Measurements from ENCODE around the gene ATP8A2.
"Not testable (repeated sequence)": the region's sequence is repeated elsewhere in the genome, so short reads cannot be mapped to it uniquely, and the experiment has no call there.

The ATP8A2 gene

DNA sequence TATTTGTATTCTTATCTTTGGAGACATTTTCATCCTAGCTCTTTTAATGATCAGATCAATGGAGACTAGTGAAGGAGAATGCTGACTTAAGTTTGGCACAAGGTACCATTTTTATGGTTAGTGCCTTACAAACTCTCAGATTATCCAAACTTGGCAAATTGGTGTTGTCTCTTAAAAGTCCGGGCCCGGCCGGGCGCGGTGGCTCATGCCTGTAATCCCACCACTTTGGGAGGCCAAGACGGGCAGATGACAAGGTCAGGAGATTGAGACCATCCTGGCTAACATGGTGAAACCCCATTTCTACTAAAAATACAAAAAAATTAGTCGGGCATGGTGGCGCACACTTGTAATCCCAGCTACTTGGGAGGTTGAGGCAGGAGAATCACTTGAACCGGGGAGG, 177.2 kb downstream of the ATP8A2 start:
- DNase-seq (ENCODE audit: low spot score) = not testable (repeated sequence)

DNA sequence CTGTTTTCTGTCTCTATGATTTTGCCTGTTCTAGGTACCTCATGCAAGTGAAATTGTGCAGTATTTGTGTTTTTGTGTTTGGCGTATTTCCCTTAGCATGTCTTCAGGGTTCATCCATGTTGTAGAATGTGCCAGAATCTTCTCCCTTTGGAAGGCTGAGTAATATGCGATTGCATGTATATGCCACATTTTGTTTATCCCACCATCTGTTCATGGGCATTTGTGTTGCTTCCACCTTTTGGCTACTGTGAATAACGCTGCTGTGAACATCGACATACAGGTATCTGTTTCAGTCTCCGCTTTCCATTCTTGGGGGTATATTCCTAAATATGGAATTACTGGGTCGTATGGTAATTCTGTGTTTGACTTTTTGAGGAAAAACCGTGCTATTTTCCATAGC, 190.0 kb downstream of the ATP8A2 start:
- DNase-seq (ENCODE audit: low spot score) = peak; percentile 70

DNA sequence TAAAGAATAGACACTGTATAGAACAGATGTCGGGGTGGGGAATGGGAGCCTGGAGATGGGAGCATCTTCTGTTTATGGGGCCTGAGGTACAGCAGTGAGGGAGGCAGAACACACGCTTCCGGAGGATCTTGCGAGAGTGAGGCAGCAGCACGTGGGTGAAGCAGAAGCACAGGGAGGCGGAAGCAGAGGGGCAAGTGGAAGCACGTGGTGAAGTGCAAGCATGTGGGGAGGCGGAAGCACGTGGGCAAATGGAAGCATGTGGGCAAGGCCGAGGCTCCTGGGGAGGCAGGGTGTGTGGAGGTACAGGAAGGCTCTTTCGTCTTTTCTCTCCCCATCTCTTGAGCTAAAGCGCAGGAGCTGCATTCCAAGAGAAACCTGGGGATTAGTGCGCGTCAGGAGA, 198.4 kb downstream of the ATP8A2 start:
- DNase-seq (ENCODE audit: low spot score) = no peak

DNA sequence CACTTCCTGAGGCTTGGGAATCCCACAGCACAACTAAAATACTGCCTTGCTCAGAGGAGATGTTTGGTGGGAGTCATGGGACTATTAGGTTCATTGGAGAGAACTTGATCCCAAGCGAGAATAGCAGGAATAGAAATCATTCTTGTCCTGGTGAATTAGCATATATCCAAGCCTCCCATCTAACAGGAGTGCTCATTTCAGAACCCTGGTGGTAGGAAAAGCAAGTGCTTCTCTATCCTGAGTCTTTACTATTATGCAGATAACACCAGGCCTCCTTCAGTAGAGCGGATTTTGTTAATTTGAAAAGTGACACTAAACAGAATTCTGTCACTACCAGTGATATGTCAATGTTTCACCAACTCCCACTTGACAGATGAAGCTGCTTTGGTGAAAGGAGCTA, 199.5 kb downstream of the ATP8A2 start:
- no peak for DNase-seq (ENCODE audit: low spot score)

DNA sequence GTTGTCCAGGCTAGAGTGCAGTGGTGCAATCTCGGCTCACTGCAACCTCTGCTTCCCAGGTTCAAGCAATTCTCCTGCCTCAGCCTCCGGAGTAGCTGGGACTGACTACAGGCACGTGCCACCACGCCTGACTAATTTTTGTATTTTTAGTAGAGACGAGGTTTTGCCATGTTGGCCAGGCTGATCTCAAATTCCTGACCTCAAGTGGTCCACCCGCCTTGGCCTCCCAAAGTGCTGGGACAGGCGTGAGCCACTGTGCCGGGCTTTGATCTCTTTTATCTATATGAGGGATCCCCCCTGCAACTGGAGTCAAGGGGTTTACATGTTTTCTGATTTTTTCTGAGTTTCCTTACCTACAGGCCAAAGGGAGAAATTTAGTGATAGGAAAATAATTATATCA, 200.4 kb downstream of the ATP8A2 start:
- not testable (repeated sequence) for DNase-seq (ENCODE audit: low spot score)

DNA sequence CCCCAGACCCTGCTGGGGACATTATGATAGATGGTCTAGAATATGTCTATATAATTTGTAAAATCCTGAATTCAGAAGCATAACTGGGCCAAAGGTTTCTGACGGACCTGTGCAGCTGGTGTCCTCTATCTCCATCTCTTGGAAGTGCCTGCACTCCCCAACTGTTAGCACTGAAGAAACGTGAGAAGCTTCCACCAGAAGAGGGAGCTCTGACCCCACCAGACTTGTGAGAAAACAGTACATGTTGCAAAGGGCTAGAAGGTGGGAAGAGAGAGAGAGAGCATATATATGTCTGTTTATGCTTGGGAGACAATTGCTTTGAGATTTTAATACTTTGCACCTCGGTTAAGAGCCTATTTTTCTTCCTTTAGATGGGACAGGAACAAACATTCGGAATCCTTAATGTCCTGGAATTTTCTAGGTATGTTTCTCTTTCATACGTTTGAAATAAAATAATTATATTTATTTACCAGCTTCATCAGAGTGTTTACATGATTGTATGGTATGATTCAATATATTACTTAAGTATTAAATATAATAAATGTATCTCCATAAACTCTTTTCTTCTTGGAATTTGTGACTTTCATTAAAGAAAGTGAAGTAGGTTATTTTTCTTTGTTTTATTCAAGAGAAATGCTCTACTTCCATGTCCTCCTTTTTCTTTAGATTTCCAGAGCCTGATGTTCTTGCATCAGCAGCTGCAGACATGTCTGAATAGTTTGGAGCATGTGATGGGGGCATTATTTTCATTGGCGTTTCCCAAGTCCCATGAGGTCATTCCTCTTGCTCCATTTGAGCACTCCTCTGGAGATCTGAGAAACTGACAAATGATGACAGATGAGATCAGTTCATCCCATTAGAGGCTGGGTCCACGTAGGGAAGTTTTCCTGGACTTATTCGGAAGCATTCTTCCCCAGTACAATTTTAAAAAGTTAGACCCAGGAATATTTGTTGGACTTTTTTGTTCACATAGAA, 202.9 kb downstream of the ATP8A2 start:
- peak; percentile 97 for DNase-seq (ENCODE audit: low spot score)

DNA sequence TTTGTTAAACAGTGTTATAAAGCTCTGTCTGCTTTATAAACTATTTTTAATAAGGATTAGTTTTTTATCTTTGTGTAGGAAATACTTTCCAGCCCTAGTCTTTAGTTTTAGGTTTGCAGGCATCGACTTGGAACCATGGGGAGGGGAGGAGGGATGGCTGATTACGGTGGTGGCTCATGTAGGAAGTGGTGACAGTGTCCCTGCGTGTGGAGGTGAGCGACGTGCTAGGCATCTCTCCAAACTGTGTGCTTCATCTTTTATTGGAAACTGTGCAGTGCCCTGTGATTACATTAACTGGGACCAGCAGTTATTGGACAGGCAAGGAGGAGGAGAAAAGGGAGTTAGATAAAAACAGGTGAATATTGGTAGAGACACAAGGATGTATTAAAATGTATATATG, 203.8 kb downstream of the ATP8A2 start:
- DNase-seq (ENCODE audit: low spot score) = no peak

DNA sequence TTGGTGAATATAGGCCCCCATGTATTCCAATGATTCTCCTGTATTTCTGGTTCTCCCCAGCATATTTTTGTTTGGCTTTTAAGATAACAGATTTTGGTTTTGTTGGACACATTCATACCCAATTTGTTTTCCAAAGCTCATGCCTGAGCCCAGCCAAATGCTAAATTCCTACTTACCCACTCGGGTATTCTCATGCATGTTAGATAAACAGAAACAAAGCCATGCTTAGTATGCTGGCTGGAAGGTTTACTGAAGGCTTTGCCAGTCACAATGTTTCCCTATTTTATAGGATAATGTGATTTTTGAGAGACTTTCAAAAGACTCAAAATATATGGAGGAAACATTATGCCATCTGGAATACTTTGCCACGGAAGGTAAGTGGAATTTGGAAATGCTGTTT, 206.8 kb downstream of the ATP8A2 start:
- no peak for DNase-seq (ENCODE audit: low spot score)

DNA sequence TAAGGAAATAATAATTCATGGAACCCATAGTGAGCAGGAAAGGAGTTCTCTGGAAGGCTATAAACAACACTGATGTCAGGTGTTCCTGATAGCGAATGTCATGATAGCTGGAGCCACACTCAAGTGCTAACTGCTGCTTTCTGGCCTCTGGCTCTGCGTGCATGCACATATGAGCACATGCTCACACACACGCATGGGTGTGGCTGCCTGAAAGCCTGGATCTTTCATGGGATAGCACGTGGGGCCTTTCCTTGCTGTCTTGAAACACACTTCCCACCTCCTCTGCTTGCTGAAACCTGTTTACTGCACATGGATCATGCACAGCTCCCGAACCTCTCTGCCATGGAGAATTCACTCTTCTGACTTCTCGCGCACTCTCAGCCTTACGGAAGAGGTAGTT, 207.4 kb downstream of the ATP8A2 start:
- DNase-seq (ENCODE audit: low spot score) = no peak

DNA sequence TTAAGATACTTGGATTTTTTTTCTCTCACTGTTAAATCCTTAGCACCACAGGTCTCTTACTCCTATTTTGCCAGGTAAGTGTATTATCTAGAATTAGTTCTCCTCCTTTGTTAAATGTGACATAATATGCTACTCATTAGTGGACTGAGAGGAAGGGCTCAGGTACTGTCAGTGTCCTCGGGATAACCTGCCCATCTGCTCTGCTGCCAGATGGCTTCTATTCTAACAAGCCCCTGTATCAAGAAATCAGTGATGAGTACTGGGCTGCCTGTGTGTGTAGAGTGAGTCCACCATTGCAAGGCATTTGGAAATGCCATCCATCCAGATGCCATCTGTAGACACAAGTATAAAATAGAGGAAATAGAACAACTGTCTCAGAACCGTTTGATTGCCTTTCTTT, 209.6 kb downstream of the ATP8A2 start:
- DNase-seq (ENCODE audit: low spot score) = peak; percentile 40

DNA sequence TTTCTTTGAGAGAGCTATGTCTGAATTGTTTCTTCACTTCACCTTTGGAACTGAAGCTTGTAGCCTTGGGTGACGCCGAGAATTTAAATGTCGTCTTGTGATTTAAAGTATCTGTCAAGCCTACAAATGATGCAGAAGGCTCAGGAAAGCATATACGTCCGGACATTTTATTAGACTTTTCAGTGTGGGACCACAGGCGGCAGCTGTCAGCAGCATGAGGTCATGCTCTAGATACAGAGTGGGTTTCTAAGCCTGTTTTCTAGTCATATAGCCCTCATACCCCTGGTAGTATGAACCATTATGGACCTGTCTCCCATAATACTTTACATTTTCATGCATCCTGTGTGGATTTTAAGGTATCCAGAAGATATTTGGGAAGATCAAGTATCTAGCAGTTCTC, 212.3 kb downstream of the ATP8A2 start:
- no peak for DNase-seq (ENCODE audit: low spot score)

DNA sequence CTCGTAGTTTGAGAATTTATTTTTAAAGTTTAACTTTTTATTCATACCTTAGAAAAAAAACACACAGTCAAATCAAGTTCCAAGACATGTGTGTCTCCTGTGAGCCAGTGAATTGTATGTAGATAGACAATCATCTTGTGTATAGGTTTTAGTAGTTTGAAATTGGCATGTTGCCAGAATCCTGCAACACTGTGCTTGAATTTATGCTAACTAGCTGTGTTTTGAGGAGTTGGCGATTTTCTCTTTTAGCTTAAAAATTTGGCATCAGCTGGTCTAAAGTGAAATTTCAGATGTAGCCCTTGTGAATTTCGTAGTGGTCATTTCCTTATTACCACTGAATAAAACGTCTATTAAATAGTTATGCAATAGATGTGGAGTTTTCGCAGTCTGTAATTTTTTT, 213.2 kb downstream of the ATP8A2 start:
- DNase-seq (ENCODE audit: low spot score) = no peak

DNA sequence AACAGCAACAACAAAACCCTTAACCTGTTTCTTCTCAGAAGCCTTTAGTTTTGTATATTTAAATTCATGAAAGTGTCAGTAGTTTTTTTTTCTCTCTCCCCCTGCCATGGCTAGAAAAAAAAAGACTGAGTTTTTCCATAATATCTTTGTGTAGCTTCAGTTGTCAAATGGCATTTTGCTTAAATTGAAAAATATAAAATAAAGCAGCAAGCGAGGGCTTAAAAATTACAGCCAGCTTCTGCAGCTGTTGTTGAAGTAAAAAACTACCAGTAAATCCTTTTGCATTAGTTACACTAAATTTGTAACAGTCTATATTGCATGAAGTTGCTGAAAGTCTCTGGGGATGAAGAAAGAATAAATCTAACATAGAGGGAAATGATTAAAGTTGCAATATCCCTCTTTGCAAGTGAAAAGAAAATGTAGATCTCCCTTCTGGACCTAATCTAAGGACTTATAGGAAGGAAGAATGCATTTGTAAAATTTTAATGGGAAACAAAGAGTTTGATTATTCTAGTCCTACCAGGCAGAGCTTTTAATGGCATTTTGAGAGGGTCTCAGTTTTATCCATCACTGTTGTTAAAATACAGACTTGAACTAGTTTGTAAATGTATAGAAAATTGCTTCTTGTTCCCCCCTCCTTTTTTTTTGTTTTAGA, 215.7 kb downstream of the ATP8A2 start:
- DNase-seq (ENCODE audit: low spot score) = no peak

DNA sequence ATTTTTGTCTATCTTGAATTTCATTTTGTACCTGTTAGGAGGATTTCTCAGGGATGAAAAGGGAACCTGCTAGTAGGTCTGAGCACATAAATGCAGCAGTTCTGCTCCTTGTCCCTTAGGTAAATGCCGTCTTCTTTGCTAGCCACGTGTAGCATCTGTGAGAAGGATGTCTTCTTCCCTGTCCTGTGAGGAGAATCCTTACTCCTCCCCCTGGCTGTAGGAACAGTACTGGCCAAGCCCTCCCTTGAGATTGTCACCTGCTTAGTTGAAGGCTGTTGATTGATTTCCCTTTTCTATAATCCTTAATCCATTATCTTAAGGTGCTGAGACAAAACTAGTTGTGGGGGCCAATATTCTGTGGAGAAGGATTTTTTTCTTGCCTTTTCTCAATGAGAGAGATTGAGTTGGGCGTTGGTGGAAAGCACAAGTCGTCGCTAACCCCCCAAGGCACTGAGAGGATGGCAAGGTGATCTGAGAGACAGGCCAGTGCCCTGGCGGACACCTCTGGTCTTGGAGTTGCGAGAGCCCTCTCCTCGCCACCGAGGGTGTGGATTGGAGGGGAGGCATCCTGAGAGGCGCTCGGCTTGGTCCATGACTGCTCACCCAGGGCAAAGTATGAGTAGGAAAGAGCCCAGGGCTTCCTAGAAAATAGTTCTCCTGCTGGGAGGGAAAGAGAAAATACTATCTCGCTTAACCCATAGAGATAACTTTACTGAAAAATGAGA, 216.7 kb downstream of the ATP8A2 start:
- DNase-seq (ENCODE audit: low spot score) = no peak

DNA sequence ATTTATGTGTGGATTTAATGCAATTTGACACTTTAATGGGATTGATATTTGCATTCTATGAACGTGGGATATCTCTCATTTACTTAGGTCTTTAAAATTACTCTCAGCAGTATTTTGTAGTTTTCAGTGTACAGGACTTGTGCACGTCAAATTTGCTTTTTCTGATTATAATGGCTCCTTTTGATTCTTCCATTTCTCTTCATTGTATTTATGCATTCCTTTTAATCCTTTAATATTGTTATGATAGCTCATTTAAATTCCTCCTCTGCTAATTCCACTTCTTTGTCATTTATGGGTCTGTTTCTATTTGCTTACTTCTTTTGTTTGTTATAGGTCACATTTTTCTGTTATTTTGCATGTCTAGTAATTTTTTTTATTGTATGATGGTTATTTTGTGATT, 226.6 kb downstream of the ATP8A2 start:
- DNase-seq (ENCODE audit: low spot score) = no peak

DNA sequence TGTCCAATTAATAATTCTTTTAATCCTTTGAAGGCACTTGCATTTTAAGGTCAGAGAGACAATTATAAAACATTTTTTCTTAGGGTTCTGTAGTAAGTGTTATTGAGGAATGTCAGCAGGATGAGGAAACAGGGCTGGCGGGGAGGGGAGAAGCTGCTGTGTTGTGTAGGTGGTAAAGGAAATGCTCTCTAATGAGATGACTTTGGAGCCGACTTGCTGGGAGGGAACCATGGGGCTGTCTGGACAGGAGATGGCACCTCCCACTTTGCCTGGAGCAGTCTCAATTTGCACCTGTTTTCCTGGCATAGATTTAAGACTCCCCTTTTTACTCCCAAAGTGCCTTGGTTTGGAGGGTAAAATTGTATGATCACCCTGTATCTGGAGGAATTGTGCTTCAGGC, 230.4 kb downstream of the ATP8A2 start:
- no peak for DNase-seq (ENCODE audit: low spot score)

DNA sequence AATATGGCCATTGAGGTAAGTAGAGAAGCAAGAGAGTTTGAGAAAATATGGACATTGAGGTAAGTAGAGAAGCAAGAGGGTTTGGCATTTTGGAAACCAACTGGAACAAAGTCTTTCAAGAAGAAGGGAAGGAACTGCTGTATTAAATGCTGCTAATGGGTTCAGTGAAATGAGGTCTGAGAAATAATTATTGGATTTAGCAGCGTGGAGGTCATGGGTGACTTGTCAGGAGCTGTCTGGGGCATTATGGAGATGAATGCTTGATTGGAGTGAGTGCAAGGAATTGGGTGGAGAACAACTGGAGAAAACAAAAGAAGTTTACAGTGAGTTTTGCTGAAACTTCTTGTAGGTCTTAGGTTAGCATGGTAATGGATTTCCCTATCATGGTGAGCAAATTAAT, 232.3 kb downstream of the ATP8A2 start:
- DNase-seq (ENCODE audit: low spot score) = no peak

DNA sequence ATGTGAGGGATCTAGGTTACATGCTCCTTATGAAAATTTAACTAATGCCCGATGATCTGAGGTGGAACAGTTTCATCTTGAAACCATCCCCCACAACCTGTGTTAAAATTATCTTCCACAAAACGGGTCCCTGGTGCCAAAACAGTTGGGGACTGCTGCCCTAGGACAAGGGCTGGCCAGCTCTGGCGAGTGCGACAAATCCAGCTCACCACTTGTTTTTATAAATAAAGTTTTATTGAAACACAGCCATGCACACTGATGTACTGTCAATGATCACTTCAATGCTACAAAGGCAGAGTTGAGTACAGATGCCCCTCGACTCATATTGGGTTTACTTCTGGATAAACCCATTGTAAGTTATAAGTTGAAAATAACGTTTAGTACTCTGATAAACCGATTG, 235.3 kb downstream of the ATP8A2 start:
- no peak for DNase-seq (ENCODE audit: low spot score)

DNA sequence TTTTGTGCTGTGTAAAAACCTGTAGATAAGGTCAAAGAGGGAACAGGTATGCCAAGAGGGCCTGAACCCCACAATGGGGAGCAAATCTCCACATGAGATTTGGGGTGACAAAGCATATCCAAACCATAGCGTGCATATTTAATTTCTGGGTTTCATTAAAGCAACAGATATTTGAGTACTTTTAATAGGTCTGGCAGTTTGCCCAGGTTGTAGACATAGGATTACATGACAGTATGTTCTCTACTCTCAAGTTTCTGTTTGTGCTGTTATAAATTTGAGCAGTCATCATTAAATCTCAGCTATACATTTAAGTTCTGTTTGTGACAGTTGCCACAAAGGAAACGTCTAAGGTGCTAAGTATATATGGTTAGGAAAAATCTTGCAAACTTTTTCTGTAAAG, 236.4 kb downstream of the ATP8A2 start:
- peak; percentile 39 for DNase-seq (ENCODE audit: low spot score)

DNA sequence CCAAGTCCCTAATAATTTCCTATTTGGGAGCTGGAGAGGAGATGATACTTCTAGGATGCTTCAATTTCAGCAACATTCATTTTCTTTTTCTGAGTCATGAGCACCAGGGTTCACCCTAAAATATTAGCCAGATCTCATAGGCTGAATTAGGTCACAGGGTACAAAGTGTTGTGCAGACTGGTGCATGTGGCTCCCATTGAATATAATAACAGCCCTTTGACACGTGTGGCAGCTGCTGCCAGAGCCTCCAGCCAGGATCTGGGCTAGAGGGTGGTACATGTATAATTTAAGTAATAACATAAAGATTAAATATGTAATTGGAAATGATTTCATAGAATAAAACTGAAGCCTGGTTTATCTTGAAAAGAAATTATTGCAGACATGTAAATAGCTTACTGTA, 244.9 kb downstream of the ATP8A2 start:
- no peak for DNase-seq (ENCODE audit: low spot score)

DNA sequence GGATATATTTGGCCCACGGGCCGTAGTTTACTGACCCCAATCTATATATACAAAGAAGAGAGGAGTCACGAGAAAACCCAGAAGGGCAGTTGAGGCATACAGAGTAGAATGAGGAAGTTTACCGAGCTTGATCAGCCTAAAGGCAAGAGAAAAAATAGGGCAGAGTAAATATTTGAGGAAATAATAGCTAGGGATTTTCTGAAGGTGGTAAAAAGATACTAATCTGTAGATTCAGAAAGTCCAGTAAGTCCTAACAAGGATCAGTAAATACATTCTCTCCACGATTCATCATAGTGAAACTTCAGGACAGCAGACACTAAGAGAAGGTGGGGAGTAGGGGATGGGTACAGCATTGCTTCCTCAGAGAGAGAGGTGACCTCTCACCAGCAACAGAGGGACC, 248.1 kb downstream of the ATP8A2 start:
- DNase-seq (ENCODE audit: low spot score) = no peak

DNA sequence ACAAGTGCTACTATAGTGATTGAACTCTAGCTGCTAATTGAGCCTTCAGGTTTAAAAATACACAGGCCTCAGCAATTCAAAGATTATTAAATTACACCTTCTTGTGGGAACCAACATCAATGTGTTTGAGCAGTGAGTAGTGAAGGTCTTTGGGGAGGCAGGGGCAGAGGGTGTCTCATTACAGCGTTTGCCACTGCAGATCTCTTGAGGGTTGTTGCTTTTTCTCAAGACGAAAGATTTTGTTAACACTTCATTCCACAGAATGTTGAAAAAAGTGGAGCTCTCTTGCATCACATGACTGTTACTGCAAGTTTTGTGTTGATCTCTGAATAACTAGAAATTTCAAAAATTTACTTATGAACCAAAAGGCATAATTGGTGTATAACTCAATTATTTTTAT, 253.6 kb downstream of the ATP8A2 start:
- no peak for DNase-seq (ENCODE audit: low spot score)
